Suprapubic skin (tissue), 4 donors: ENCODE data around the gene ING5. TPM values are rescaled to one million over a fixed set of nuclear protein-coding genes. Genes with fewer than 3 reads are reported as not detected.

Experiments
- DNase-seq, 2 donors: peaks; one replicate each; pipeline ENCODE4 v3.0.0-alpha.2; 2019; ENCODE audit warnings: low spot score in 2 of 2
- H3K27ac ChIP-seq: fragments of 200-600 bp; sonication (generic); one replicate; pipeline ENCODE4 v1.5.1; 2019
- H3K27me3 ChIP-seq: fragments of 200-600 bp; sonication (generic); one replicate; pipeline ENCODE4 v1.5.1; 2019
- H3K36me3 ChIP-seq: fragments of 200-600 bp; sonication (generic); one replicate; pipeline ENCODE4 v1.5.1; 2019
- H3K4me1 ChIP-seq: fragments of 200-600 bp; sonication (generic); one replicate; pipeline ENCODE4 v1.5.1; 2019
- H3K4me3 ChIP-seq: fragments of 200-600 bp; sonication (generic); one replicate; pipeline ENCODE4 v1.5.1; 2019; ENCODE audit warnings: mild to moderate bottlenecking
- H3K9me3 ChIP-seq: fragments of 200-600 bp; sonication (generic); one replicate; pipeline ENCODE4 v1.5.1; 2019
- EP300 ChIP-seq: sonication (generic); formaldehyde crosslinking; IDR thresholded peaks from one replicate; pipeline ENCODE4 v1.6.1; 2017; ENCODE audit warnings: antibody characterized with exemption
- POLR2A ChIP-seq, 2 donors: fragments of 450-650 bp; IDR thresholded peaks; one replicate each; pipeline ENCODE4 v1.6.1; 2017; ENCODE audit warnings: antibody characterized with exemption in 2 of 2, mild to moderate bottlenecking in 2 of 2, moderate library complexity in 2 of 2
- POLR2AphosphoS5 ChIP-seq, 3 donors: sonication (generic); formaldehyde crosslinking; IDR thresholded peaks; one replicate each; pipeline ENCODE4 v1.6.1; 2017; ENCODE audit warnings: antibody characterized with exemption in 3 of 3
- WGBS: methylation state at CpG from one replicate; pipeline ENCODE4 v1.1.5; 2018; 5-methylcytosine and 5-hydroxymethylcytosine counted together
- total RNA-seq, 4 donors: library from RNA; depleted of rRNA; stranded (reverse); fragments of >200 nt; gene quantifications; one replicate each; pipeline ENCODE4 v1.1.0, GENCODE V29; 2016
- TF ChIP-seq, protein P1 (sequence below), 2 donors: fragments of 200-600 bp in 1 of 2; fragments of 450-650 bp in 1 of 2; sonication (generic) in 1 of 2; IDR thresholded peaks; one replicate each; pipeline ENCODE4 v1.5.1; 2016 to 2019; ENCODE audit warnings: antibody characterized with exemption in 2 of 2, mild to moderate bottlenecking in 1 of 2, moderate library complexity in 1 of 2

ING5 gene
- total RNA-seq, 4 donors from 2014 or later, result 32.1 to 94.9 (median 46.4) TPM

- 64% methylated on average over 5 of the region's 29 CpGs for WGBS
- DNase-seq, result no peak
- H3K4me3 ChIP-seq, result no peak overlapping the region
- no peak overlapping the region for H3K27ac ChIP-seq
- no peaks in the 10 kb centered on the region for H3K27me3 ChIP-seq
- TF ChIP-seq, protein P1, sequence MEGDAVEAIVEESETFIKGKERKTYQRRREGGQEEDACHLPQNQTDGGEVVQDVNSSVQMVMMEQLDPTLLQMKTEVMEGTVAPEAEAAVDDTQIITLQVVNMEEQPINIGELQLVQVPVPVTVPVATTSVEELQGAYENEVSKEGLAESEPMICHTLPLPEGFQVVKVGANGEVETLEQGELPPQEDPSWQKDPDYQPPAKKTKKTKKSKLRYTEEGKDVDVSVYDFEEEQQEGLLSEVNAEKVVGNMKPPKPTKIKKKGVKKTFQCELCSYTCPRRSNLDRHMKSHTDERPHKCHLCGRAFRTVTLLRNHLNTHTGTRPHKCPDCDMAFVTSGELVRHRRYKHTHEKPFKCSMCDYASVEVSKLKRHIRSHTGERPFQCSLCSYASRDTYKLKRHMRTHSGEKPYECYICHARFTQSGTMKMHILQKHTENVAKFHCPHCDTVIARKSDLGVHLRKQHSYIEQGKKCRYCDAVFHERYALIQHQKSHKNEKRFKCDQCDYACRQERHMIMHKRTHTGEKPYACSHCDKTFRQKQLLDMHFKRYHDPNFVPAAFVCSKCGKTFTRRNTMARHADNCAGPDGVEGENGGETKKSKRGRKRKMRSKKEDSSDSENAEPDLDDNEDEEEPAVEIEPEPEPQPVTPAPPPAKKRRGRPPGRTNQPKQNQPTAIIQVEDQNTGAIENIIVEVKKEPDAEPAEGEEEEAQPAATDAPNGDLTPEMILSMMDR (IDR thresholded peaks at IDR 0.05), result no peak
- TF ChIP-seq EP300, result no peak
- peaks cover 13% of the 10 kb centered on the region for H3K36me3 ChIP-seq
- no peaks in the 10 kb centered on the region for H3K9me3 ChIP-seq
- peaks cover 10% of the 10 kb centered on the region for H3K4me1 ChIP-seq
Measured at GRCh38 chr2:241768251-241768711, 66.4 kb downstream of the ING5 start.

GRCh38 chr2:241768850-241769249 is 67.0 kb downstream of the ING5 start:
- peaks cover 10% of the 10 kb centered on the region for H3K4me1 ChIP-seq
- no peak overlapping the region for H3K27ac ChIP-seq
- peaks cover 13% of the 10 kb centered on the region for H3K36me3 ChIP-seq
- no peaks in the 10 kb centered on the region for H3K27me3 ChIP-seq
- no peaks in the 10 kb centered on the region for H3K9me3 ChIP-seq
- no peak overlapping the region for H3K4me3 ChIP-seq
- 82% methylated on average over 10 of the region's 11 CpGs for WGBS
- DNase-seq, result no peak
- TF ChIP-seq, protein P1 (IDR thresholded peaks at IDR 0.05), result no peak
- no peak for TF ChIP-seq POLR2A (IDR thresholded peaks at IDR 0.05)
- no peak for TF ChIP-seq POLR2AphosphoS5 (IDR thresholded peaks at IDR 0.05)
- TF ChIP-seq EP300, result no peak

GRCh38 chr2:241769819-241770184 is 68.0 kb downstream of the ING5 start:
- Histone ChIP-seq H3K4me1 (peaks cover 10% of the 10 kb centered on the region), H3K27ac (no peak overlapping the region), H3K36me3 (peaks cover 13% of the 10 kb centered on the region), H3K4me3 (no peak overlapping the region), H3K9me3 (no peaks in the 10 kb centered on the region), H3K27me3 (peaks cover 6% of the 10 kb centered on the region)
- WGBS, result 97% methylated on average over 8 of the region's 13 CpGs
- TF ChIP-seq EP300 (no peak), POLR2AphosphoS5 (IDR thresholded peaks at IDR 0.05) (no peak), POLR2A (IDR thresholded peaks at IDR 0.05) (no peak)
- TF ChIP-seq, protein P1 (IDR thresholded peaks at IDR 0.05), result no peak
- DNase-seq, result no peak

GRCh38 chr2:241770185-241770935 is 68.5 kb downstream of the ING5 start:
- TF ChIP-seq POLR2A (IDR thresholded peaks at IDR 0.05), result no peak
- no peak for TF ChIP-seq EP300
- TF ChIP-seq, protein P1 (IDR thresholded peaks at IDR 0.05), result no peak
- no peak for TF ChIP-seq POLR2AphosphoS5 (IDR thresholded peaks at IDR 0.05)
- H3K27me3 ChIP-seq, result peaks cover 10% of the 10 kb centered on the region
- H3K27ac ChIP-seq, result no peak overlapping the region
- DNase-seq, result no peak
- peaks cover 10% of the 10 kb centered on the region for H3K4me1 ChIP-seq
- WGBS, result 86% methylated on average over 17 of the region's 27 CpGs
- H3K9me3 ChIP-seq, result no peaks in the 10 kb centered on the region
- peaks cover 13% of the 10 kb centered on the region for H3K36me3 ChIP-seq
- no peak overlapping the region for H3K4me3 ChIP-seq

GRCh38 chr2:241770936-241771285 is 69.1 kb downstream of the ING5 start:
- Histone ChIP-seq H3K27me3 (peaks cover 10% of the 10 kb centered on the region), H3K4me3 (no peak overlapping the region), H3K27ac (no peak overlapping the region), H3K36me3 (peaks cover 13% of the 10 kb centered on the region), H3K9me3 (no peaks in the 10 kb centered on the region), H3K4me1 (peaks cover 10% of the 10 kb centered on the region)
- TF ChIP-seq POLR2A (IDR thresholded peaks at IDR 0.05) (no peak), EP300 (no peak), POLR2AphosphoS5 (IDR thresholded peaks at IDR 0.05) (no peak)
- TF ChIP-seq, protein P1 (IDR thresholded peaks at IDR 0.05), result no peak
- DNase-seq, result no peak
- WGBS, result 92% methylated on average over 12 of the region's 12 CpGs
